Subcutaneous abdominal adipose tissue (tissue), 5 donors: ENCODE measurements around the gene ZSCAN16.

Experiments
- H3K27ac ChIP-seq: one replicate; pipeline ENCODE4 v1.7.0; 2013; ENCODE audit warnings: low read depth, mild to moderate bottlenecking, inconsistent platforms, low read length, moderate library complexity
- H3K27me3 ChIP-seq, 5 donors: one replicate each; pipeline ENCODE4 v1.7.0; 2013; ENCODE audit warnings: low read length in 5 of 5, inconsistent platforms in 1 of 5; ENCODE audit not compliant: control insufficient read depth in 5 of 5, insufficient read depth in 4 of 5
- H3K36me3 ChIP-seq, 5 donors: one replicate each; pipeline ENCODE4 v1.7.0; 2013; ENCODE audit warnings: low read length in 5 of 5; ENCODE audit not compliant: control insufficient read depth in 5 of 5, insufficient read depth in 5 of 5
- H3K4me1 ChIP-seq, 5 donors: one replicate each; pipeline ENCODE4 v1.7.0; 2013; ENCODE audit warnings: low read length in 5 of 5, mild to moderate bottlenecking in 3 of 5, moderate library complexity in 1 of 5; ENCODE audit not compliant: control insufficient read depth in 5 of 5, insufficient read depth in 5 of 5
- H3K4me3 ChIP-seq, 5 donors: one replicate each; pipeline ENCODE4 v1.7.0; 2013; ENCODE audit warnings: low read length in 5 of 5, low read depth in 1 of 5
- H3K9ac ChIP-seq, 5 donors: one replicate each; pipeline ENCODE4 v1.7.0; 2013; ENCODE audit warnings: low read length in 5 of 5, mild to moderate bottlenecking in 4 of 5, moderate library complexity in 3 of 5
- H3K9me3 ChIP-seq, 5 donors: one replicate each; pipeline ENCODE4 v1.7.0; 2013; ENCODE audit warnings: low read length in 5 of 5; ENCODE audit not compliant: control insufficient read depth in 5 of 5
- donor health status: healthy.
- donor health status: healthy.
- donor health status: healthy.
- donor health status: healthy.
- donor health status: healthy.

The ZSCAN16 gene

DNA sequence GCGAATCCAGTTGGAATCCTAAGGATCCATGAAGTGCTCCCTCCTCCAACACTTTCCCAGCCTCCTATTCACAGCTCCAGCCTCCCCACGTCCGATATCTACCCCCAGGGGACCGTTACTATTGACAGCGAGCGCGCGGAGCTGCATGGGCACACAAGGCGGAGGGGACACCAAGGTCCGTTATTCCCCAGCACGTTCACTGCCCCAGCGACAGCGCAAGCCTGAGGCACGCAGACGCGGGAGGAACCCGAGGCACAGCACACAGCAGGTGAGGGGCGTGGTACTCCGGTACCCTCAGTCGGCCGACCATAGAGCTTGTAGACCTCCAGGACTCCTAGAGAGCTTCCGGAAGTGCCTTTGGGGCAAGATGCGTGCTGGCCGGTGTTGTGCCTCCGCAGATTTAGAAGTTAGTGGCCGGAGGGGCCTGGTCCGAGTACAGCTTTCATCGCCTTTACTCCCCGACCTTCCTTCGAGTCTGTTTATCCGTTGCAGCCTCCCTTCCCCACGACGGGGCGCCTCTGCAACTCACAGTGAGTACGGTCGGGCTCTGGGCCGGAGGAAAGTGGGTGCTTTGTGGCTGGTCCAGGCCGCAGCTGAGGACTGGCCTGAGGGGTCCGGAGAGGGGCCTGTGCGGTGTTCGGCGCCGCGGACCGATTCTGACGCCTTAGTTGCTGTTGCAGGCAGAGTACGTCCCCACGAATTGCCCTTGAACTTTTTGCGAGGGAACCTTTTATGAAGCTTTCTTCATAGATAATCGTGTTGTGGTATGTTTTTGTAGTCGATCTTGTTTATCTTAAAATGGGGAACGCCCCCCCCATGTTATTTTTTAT lies 17.3 kb downstream of the ZSCAN16 start, which contains the start of gene ZKSCAN8:
ZKSCAN8 (plus strand) TSS at position 384 of the 830 bp plus-strand sequence. CDS start 6,525 bp downstream, outside the sequence.
- Histone ChIP-seq H3K27ac (peak within 1 kb of the TSS; percentile 81), H3K9ac (peak within 1 kb of the TSS; percentile 94 to 98 (median 98)), H3K4me1 (peaks cover 3 to 37% (median 29%) of the 10 kb centered on the region in 5 donors), H3K27me3 (no peaks in the 10 kb centered on the region), H3K9me3 (no peaks in the 10 kb centered on the region), H3K36me3 (peaks cover 0 to 13% (median 6%) of the 10 kb centered on the region in 5 donors), H3K4me3 (peak within 1 kb of the TSS; percentile 96 to 99 (median 98))

GRCh38 chr6:28142446-28142845 lies 18.0 kb downstream of the ZSCAN16 start:
- Histone ChIP-seq H3K4me3 (peak overlapping the region; percentile 96 to 99 (median 98)), H3K9me3 (no peaks in the 10 kb centered on the region), H3K9ac (peak overlapping the region; percentile 94 to 98 (median 98)), H3K36me3 (peaks cover 0 to 13% (median 6%) of the 10 kb centered on the region in 5 donors), H3K27me3 (no peaks in the 10 kb centered on the region), H3K4me1 (peaks cover 3 to 33% (median 25%) of the 10 kb centered on the region in 5 donors), H3K27ac (peak overlapping the region; percentile 81)

DNA sequence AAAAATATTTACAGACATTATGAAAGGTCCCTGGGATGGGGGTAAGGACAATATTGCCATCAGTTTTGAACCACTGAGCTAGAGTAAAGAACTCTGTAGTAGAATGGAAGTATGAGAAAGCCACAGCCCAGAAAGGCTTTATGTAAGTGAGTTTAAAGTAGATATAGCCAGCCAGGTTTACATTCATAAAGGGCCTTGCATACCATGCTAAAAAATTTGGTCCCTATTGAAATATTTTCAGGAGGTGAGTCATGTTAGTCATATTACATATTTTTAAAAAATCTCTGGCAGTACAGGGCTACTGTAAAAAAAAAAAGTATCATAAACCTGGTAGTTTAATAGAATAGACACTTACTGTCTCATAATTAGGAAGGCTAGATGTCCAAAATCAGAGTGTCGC lies 20.8 kb downstream of the ZSCAN16 start:
- no peaks in the 10 kb centered on the region for H3K27me3 ChIP-seq
- no peak overlapping the region for H3K9ac ChIP-seq
- peaks cover 3 to 25% (median 19%) of the 10 kb centered on the region in 5 donors for H3K4me1 ChIP-seq
- H3K9me3 ChIP-seq: no peaks in the 10 kb centered on the region
- H3K36me3 ChIP-seq: peaks cover 21 to 36% (median 28%) of the 10 kb centered on the region in 5 donors
- H3K4me3 ChIP-seq: no peak overlapping the region
- no peak overlapping the region for H3K27ac ChIP-seq

GRCh38 chr6:28152531-28152930 lies 28.1 kb downstream of the ZSCAN16 start:
- Histone ChIP-seq H3K9ac (no peak overlapping the region), H3K27me3 (peaks cover 0 to 4% (median 0%) of the 10 kb centered on the region in 5 donors), H3K4me1 (peaks cover 0 to 9% (median 0%) of the 10 kb centered on the region in 5 donors), H3K9me3 (no peaks in the 10 kb centered on the region), H3K27ac (no peak overlapping the region), H3K36me3 (peaks cover 72 to 92% (median 82%) of the 10 kb centered on the region in 5 donors), H3K4me3 (no peak overlapping the region)

GRCh38 chr6:28153546-28153945 lies 29.1 kb downstream of the ZSCAN16 start:
- H3K9ac ChIP-seq: no peak overlapping the region
- no peak overlapping the region for H3K27ac ChIP-seq
- peaks cover 66 to 89% (median 79%) of the 10 kb centered on the region in 5 donors for H3K36me3 ChIP-seq

GRCh38 chr6:28154357-28154756 lies 29.9 kb downstream of the ZSCAN16 start:
- Histone ChIP-seq H3K9ac (no peak overlapping the region), H3K4me3 (no peak overlapping the region), H3K36me3 (peaks cover 58 to 87% (median 71%) of the 10 kb centered on the region in 5 donors), H3K9me3 (no peaks in the 10 kb centered on the region), H3K27ac (no peak overlapping the region), H3K27me3 (peaks cover 0 to 4% (median 0%) of the 10 kb centered on the region in 5 donors), H3K4me1 (peaks cover 0 to 9% (median 0%) of the 10 kb centered on the region in 5 donors)

More at GRCh38 chr6:28153546-28153945, 29.1 kb downstream of the ZSCAN16 start:
- no peaks in the 10 kb centered on the region for H3K9me3 ChIP-seq
- peaks cover 0 to 4% (median 0%) of the 10 kb centered on the region in 5 donors for H3K27me3 ChIP-seq
- peaks cover 0 to 9% (median 0%) of the 10 kb centered on the region in 5 donors for H3K4me1 ChIP-seq
- no peak overlapping the region for H3K4me3 ChIP-seq

DNA sequence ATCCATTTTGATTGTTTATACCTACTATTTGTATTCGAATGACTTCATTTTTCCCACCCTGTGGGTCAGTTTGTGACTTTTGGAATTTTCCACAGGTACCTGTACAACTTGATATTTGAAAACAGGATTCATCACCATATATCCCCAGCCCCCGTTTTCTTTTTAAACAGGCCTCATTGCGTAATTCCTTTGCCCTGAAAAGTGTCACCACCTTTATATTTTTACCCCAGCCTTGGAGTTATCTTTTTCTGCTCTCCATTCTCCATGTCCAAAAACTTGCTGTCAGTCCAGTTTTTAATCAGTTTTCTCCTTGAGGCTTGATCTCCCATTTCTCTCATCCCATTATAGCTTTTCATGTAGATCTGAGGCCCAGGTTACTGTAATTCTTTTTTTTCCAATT lies 33.9 kb downstream of the ZSCAN16 start:
- H3K9ac ChIP-seq: no peak overlapping the region
- peaks cover 23 to 50% (median 38%) of the 10 kb centered on the region in 5 donors for H3K36me3 ChIP-seq
- H3K4me1 ChIP-seq: peaks cover 6 to 17% (median 13%) of the 10 kb centered on the region in 5 donors
- H3K27ac ChIP-seq: no peak overlapping the region
- no peak overlapping the region for H3K4me3 ChIP-seq
- H3K27me3 ChIP-seq: peaks cover 0 to 4% (median 0%) of the 10 kb centered on the region in 5 donors
- H3K9me3 ChIP-seq: no peaks in the 10 kb centered on the region

GRCh38 chr6:28159029-28159607 lies 34.7 kb downstream of the ZSCAN16 start:
- no peaks in the 10 kb centered on the region for H3K27me3 ChIP-seq
- peaks cover 0 to 17% (median 13%) of the 10 kb centered on the region in 5 donors for H3K4me1 ChIP-seq
- H3K9me3 ChIP-seq: no peaks in the 10 kb centered on the region
- peaks cover 15 to 42% (median 30%) of the 10 kb centered on the region in 5 donors for H3K36me3 ChIP-seq
- H3K9ac ChIP-seq: no peak overlapping the region
- no peak overlapping the region for H3K27ac ChIP-seq
- H3K4me3 ChIP-seq: no peak overlapping the region

DNA sequence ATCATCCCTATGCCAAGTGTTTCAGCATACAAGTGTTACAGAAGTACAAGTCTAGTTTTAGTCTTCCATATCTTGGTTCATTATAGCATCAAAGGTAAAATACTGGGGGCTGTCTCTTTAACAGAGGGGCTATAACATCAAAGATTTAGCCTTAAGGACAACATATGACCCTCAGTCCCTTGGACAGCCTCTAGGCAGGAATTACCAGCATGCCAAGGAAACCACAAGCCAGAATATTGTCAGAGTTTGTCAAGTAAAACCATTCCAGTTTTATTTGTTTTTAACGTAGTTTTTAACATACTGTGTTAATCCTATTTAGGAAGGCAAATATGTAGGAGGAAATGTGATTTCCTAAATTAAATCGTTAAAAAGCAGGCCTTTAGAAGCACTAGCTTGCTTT lies 35.8 kb downstream of the ZSCAN16 start:
- Histone ChIP-seq H3K27me3 (no peaks in the 10 kb centered on the region), H3K9ac (no peak overlapping the region), H3K4me1 (peaks cover 0 to 17% (median 13%) of the 10 kb centered on the region in 5 donors), H3K9me3 (no peaks in the 10 kb centered on the region), H3K36me3 (peaks cover 4 to 30% (median 19%) of the 10 kb centered on the region in 5 donors), H3K4me3 (no peak overlapping the region), H3K27ac (no peak overlapping the region)
